ENCODE measurements around the gene NMUR1.

NMUR1 gene

DNA sequence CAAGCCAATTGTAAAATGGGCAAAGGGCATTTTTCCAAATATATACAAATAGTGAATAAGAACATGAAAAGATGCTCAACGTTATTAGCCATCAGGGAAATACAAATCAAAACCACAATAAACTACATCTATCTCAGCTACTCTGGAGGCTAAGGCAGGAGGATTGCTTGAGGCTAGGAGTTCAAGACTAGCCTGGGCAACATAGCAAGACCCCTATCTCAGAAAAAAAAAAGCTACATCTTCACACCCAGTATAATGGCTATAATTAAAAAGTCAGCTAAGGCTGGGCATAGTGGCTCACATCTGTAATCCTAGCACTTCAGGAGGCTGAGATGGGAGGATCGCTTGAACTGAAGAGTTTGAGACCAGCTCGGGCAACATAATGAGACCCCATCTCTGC, 53.3 kb downstream of the NMUR1 start:
- H3K4me1 ChIP-seq (ENCODE audit: control insufficient read depth, insufficient read depth, low read length) = no peaks in the 10 kb centered on the region
- DNase-seq (ENCODE audit: low read depth) = no peak
- no peaks in the 10 kb centered on the region for H3K9me3 ChIP-seq (ENCODE audit: control insufficient read depth, low read length)
- no peak overlapping the region for H3K4me3 ChIP-seq (ENCODE audit: low read length)
- no peak overlapping the region for H3K9ac ChIP-seq (ENCODE audit: low read length)
- H3K36me3 ChIP-seq (ENCODE audit: control insufficient read depth, insufficient read depth, low read length, severe bottlenecking) = no peaks in the 10 kb centered on the region
- no peaks in the 10 kb centered on the region for H3K27me3 ChIP-seq (replicated peaks; ENCODE audit: control insufficient read depth, insufficient read depth, low read length)

GRCh38 chr2:231475965-231476364, 54.3 kb downstream of the NMUR1 start:
- H3K36me3 ChIP-seq (ENCODE audit: control insufficient read depth, insufficient read depth, low read length, severe bottlenecking) = no peaks in the 10 kb centered on the region
- no peaks in the 10 kb centered on the region for H3K4me1 ChIP-seq (ENCODE audit: control insufficient read depth, insufficient read depth, low read length)
- H3K4me3 ChIP-seq (ENCODE audit: low read length) = no peak overlapping the region
- H3K9ac ChIP-seq (ENCODE audit: low read length) = no peak overlapping the region
- no peaks in the 10 kb centered on the region for H3K9me3 ChIP-seq (ENCODE audit: control insufficient read depth, low read length)
- no peaks in the 10 kb centered on the region for H3K27me3 ChIP-seq (replicated peaks; ENCODE audit: control insufficient read depth, insufficient read depth, low read length)
- DNase-seq (ENCODE audit: low read depth) = no peak
